Adrenal gland (tissue), 12 donors: ENCODE data around the gene RIC8B. TPM values are rescaled to one million over a fixed set of nuclear protein-coding genes. Genes with fewer than 3 reads are reported as not detected.

ENCODE experiments used
- DNase-seq, 7 donors: peaks; one replicate each; pipeline ENCODE4 v3.0.0-alpha.2; 2019 to 2020
- H3K27ac ChIP-seq, 5 donors: fragments of 200-600 bp; sonication (generic) in 4 of 5; 1 replicate in 3 of 5; 2 replicates in 2 of 5; pipeline versions ENCODE4 v1.5.1 to v1.8.0; 2016 to 2020; ENCODE audit warnings: mild to moderate bottlenecking in 1 of 5
- H3K27me3 ChIP-seq: fragments of 200-600 bp; 2 replicates; pipeline ENCODE4 v1.8.0; 2021
- H3K36me3 ChIP-seq, 2 donors: fragments of 200-600 bp; replicated peaks in 1 of 2; 1 replicate in 1 of 2; 2 replicates in 1 of 2; pipeline versions ENCODE4 v1.5.1 to v1.8.0; 2018 to 2022
- H3K4me1 ChIP-seq, 2 donors: fragments of 200-600 bp; replicated peaks in 1 of 2; 1 replicate in 1 of 2; 2 replicates in 1 of 2; pipeline versions ENCODE4 v1.5.1 to v1.8.0; 2018 to 2021
- H3K4me3 ChIP-seq, 4 donors: fragments of 200-600 bp; sonication (generic) in 3 of 4; one replicate each; pipeline ENCODE4 v1.5.1; 2016 to 2018
- H3K9me3 ChIP-seq, 3 donors: fragments of 200-600 bp; sonication (generic) in 1 of 3; replicated peaks in 1 of 3; 1 replicate in 2 of 3; 2 replicates in 1 of 3; pipeline versions ENCODE4 v1.5.1 to v1.8.0; 2016 to 2021
- POLR2A ChIP-seq, 2 donors: fragments of 450-650 bp; IDR thresholded peaks; one replicate each; pipeline ENCODE4 v1.6.1; 2017; ENCODE audit warnings: antibody characterized with exemption in 2 of 2, mild to moderate bottlenecking in 2 of 2, moderate library complexity in 1 of 2
- WGBS, 4 donors: extraction: QIAGEN DNeasy Blood & Tissue Kit in 2 of 4; methylation state at CpG; one replicate each; pipeline versions ENCODE4 v1.1.5 to v1.1.7; 2013 to 2017; 5-methylcytosine and 5-hydroxymethylcytosine counted together
- intact Hi-C, 2 donors: fragments of 100-400 bp; cut with DNase I; formaldehyde crosslinking; loops; one replicate each; pipeline versions ENCODE4 v1.14.1 to v1.15.0; 2022 to 2023
- polyA plus RNA-seq, 3 donors: library from polyadenylated mRNA; stranded (reverse); fragments of 200-250 nt in 2 of 3; fragments of 350-450 nt in 1 of 3; fragmentation: Illumina TruSeq in 1 of 3; extraction: RNeasy Lipid Tissue Mini Kit (QIAGEN cat#74804) in 1 of 3; gene quantifications; one replicate each; pipeline ENCODE4 v1.2.3, GENCODE V29; 2013 to 2014
- total RNA-seq, 9 donors: library from RNA; depleted of rRNA in 4 of 9; stranded (reverse); fragments of >200 nt in 4 of 9; fragments of 120-200 nt in 1 of 9; fragmentation: NEBNext Ultra II Directional in 1 of 9; extraction: Animal tissue kit (Norgen Biotek cat#: 25700) in 1 of 9; gene quantifications; one replicate each; pipeline versions ENCODE4 v1.1.0 to v1.2.4, GENCODE V29; 2013 to 2023
- TF ChIP-seq, protein P1 (sequence below), 6 experiments: fragments of 450-650 bp in 4 of 6; fragments of 200-600 bp in 2 of 6; sonication (generic) in 1 of 6; IDR thresholded peaks; 1 replicate in 5 of 6; 2 replicates in 1 of 6; pipeline versions ENCODE4 v1.5.1 to v1.8.0; 2016 to 2021; ENCODE audit warnings: antibody characterized with exemption in 6 of 6, mild to moderate bottlenecking in 2 of 6, moderate library complexity in 1 of 6
- donor health status: healthy with polysubstance abuse.
- donor health status: Bipolar disorder and iron deficiency.
- donor health status: DM: yes; HTN: yes; CAD: no.
- donor health status: DM: no; HTN: no; CAD: no.
- donor health status: DM: no; HTN: no; CAD: no.
- donor health status: DM: yes; HTN: yes; CAD: no.

The RIC8B gene
- total and polyA plus RNA-seq, 12 donors, result 5.1 to 29.3 (median 14.5) TPM

- Histone ChIP-seq H3K36me3 (no peaks in the 10 kb centered on the region), H3K27ac (no peak overlapping the region), H3K4me3 (no peak overlapping the region), H3K9me3 (no peaks in the 10 kb centered on the region), H3K27me3 (peaks cover 10% of the 10 kb centered on the region), H3K4me1 (no peaks in the 10 kb centered on the region)
- WGBS, 4 donors, result 90 to 96% (median 94%) methylated on average over 8 to 10 of the region's 10 CpGs
- TF ChIP-seq POLR2A (IDR thresholded peaks at IDR 0.05), result no peak
- TF ChIP-seq, protein P1, sequence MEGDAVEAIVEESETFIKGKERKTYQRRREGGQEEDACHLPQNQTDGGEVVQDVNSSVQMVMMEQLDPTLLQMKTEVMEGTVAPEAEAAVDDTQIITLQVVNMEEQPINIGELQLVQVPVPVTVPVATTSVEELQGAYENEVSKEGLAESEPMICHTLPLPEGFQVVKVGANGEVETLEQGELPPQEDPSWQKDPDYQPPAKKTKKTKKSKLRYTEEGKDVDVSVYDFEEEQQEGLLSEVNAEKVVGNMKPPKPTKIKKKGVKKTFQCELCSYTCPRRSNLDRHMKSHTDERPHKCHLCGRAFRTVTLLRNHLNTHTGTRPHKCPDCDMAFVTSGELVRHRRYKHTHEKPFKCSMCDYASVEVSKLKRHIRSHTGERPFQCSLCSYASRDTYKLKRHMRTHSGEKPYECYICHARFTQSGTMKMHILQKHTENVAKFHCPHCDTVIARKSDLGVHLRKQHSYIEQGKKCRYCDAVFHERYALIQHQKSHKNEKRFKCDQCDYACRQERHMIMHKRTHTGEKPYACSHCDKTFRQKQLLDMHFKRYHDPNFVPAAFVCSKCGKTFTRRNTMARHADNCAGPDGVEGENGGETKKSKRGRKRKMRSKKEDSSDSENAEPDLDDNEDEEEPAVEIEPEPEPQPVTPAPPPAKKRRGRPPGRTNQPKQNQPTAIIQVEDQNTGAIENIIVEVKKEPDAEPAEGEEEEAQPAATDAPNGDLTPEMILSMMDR (IDR thresholded peaks at IDR 0.05), result no peak
- intact Hi-C loops, result no loop called here
- DNase-seq, result no peak
Measured at GRCh38 chr12:106913456-106913855, 139.0 kb downstream of the RIC8B start.

- H3K27ac ChIP-seq, result no peak overlapping the region
- peaks cover 3% of the 10 kb centered on the region for H3K27me3 ChIP-seq
- no peak for DNase-seq
- no peak overlapping the region for H3K4me3 ChIP-seq
- WGBS, 4 donors, result 84 to 92% (median 86%) methylated on average over 3 of the region's 3 CpGs
- intact Hi-C loops, result no loop called here
- H3K36me3 ChIP-seq, result no peaks in the 10 kb centered on the region
- TF ChIP-seq, protein P1 (IDR thresholded peaks at IDR 0.05), result no peak
- no peak for TF ChIP-seq POLR2A (IDR thresholded peaks at IDR 0.05)
- H3K4me1 ChIP-seq, result no peaks in the 10 kb centered on the region
- no peaks in the 10 kb centered on the region for H3K9me3 ChIP-seq
Measured at GRCh38 chr12:106914796-106915634, 140.5 kb downstream of the RIC8B start.

GRCh38 chr12:106915635-106916026, 141.1 kb downstream of the RIC8B start:
- no peak for TF ChIP-seq POLR2A (IDR thresholded peaks at IDR 0.05)
- TF ChIP-seq, protein P1 (IDR thresholded peaks at IDR 0.05), result no peak
- H3K27ac ChIP-seq, result no peak overlapping the region
- no peak overlapping the region for H3K4me3 ChIP-seq
- intact Hi-C loops, result no loop called here
- peaks cover 1% of the 10 kb centered on the region for H3K27me3 ChIP-seq
- H3K9me3 ChIP-seq, result no peaks in the 10 kb centered on the region
- H3K36me3 ChIP-seq, result no peaks in the 10 kb centered on the region
- DNase-seq, result no peak
- H3K4me1 ChIP-seq, result no peaks in the 10 kb centered on the region
- WGBS, 4 donors, result 72 to 94% (median 84%) methylated on average over 5 of the region's 5 CpGs

DNA sequence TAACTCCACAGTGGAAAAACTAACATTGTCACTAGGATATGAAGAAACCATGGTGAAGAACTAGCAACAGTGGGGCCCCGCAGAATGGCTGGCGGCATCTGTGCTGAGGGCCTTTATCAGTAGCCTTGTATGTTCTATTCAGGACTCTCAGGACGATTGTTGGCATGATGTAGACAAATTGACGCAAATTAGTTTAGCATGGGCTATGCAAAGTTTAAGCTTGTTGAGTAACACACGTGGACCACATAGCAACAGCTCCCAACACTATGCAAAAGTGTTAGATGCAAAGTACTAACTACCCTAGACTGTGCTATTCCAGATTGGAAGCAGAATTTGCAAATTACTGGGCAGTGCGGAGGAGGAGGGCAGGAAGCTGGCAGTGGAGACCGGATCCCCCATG, 143.0 kb downstream of the RIC8B start:
- 66 to 75% (median 69%) methylated on average over 7 of the region's 7 CpGs for WGBS, 4 donors
- intact Hi-C loops, result no loop called here
- Histone ChIP-seq H3K9me3 (no peaks in the 10 kb centered on the region), H3K27ac (no peak overlapping the region), H3K27me3 (no peaks in the 10 kb centered on the region), H3K4me3 (no peak overlapping the region), H3K4me1 (no peaks in the 10 kb centered on the region), H3K36me3 (no peaks in the 10 kb centered on the region)
- DNase-seq, result no peak
- TF ChIP-seq POLR2A (IDR thresholded peaks at IDR 0.05), result no peak
- TF ChIP-seq, protein P1 (IDR thresholded peaks at IDR 0.05), result no peak
